ENCODE results near the gene TOR1B.
"Not testable (repeated sequence)": the region's sequence is repeated elsewhere in the genome, so short reads cannot be mapped to it uniquely, and the experiment has no call there.

TOR1B gene

GRCh38 chr9:129776096-129776495, 26.9 kb upstream of the TOR1B start:
- in situ Hi-C loops (cut with HindIII; ENCODE audit: low sequenced_read_pairs), result loop anchor here (5.0 to 10.0 kb wide), 5 partner anchors 46 to 231 kb away; partner anchors contain the start of gene TOR1A

GRCh38 chr9:129776566-129776937, 26.4 kb upstream of the TOR1B start:
- in situ Hi-C loops (cut with HindIII; ENCODE audit: low sequenced_read_pairs), result loop anchor here (5.0 to 10.0 kb wide), 5 partner anchors 46 to 232 kb away; partner anchors contain the start of gene TOR1A

GRCh38 chr9:129776938-129777768, 25.8 kb upstream of the TOR1B start:
- in situ Hi-C loops (cut with HindIII; ENCODE audit: low sequenced_read_pairs), result loop anchor here (5.0 to 10.0 kb wide), 5 partner anchors 45 to 232 kb away; partner anchors contain the start of gene TOR1A

GRCh38 chr9:129777769-129778130, 25.2 kb upstream of the TOR1B start:
- in situ Hi-C loops (cut with HindIII; ENCODE audit: low sequenced_read_pairs), result loop anchor here (5.0 to 10.0 kb wide), 5 partner anchors 45 to 233 kb away; partner anchors contain the start of gene TOR1A

GRCh38 chr9:129778469-129778868, 24.5 kb upstream of the TOR1B start:
- in situ Hi-C loops (cut with HindIII; ENCODE audit: low sequenced_read_pairs), result loop anchor here (5.0 to 10.0 kb wide), 5 partner anchors 44 to 234 kb away; partner anchors contain the start of gene TOR1A

- in situ Hi-C loops (cut with HindIII; ENCODE audit: low sequenced_read_pairs), result loop anchor here (5.0 to 10.0 kb wide), 5 partner anchors 43 to 235 kb away; partner anchors contain the start of gene TOR1A
Observed at GRCh38 chr9:129779560-129780190, 23.3 kb upstream of the TOR1B start.

GRCh38 chr9:129781131-129781530, 21.9 kb upstream of the TOR1B start:
- in situ Hi-C loops (cut with HindIII; ENCODE audit: low sequenced_read_pairs), result no loop called here

GRCh38 chr9:129781981-129782380, 21.0 kb upstream of the TOR1B start:
- in situ Hi-C loops (cut with HindIII; ENCODE audit: low sequenced_read_pairs), result no loop called here

- in situ Hi-C loops (cut with HindIII; ENCODE audit: low sequenced_read_pairs), result no loop called here
Observed at GRCh38 chr9:129783516-129784361, 19.2 kb upstream of the TOR1B start.

- in situ Hi-C loops (cut with HindIII; ENCODE audit: low sequenced_read_pairs), result not testable (repeated sequence)
Observed at GRCh38 chr9:129784970-129785369, 18.0 kb upstream of the TOR1B start.

- in situ Hi-C loops (cut with HindIII; ENCODE audit: low sequenced_read_pairs), result no loop called here
Observed at GRCh38 chr9:129785866-129786265, 17.1 kb upstream of the TOR1B start.

GRCh38 chr9:129786481-129786880, 16.5 kb upstream of the TOR1B start:
- in situ Hi-C loops (cut with HindIII; ENCODE audit: low sequenced_read_pairs), result no loop called here

GRCh38 chr9:129794549-129794948, 8.4 kb upstream of the TOR1B start:
- in situ Hi-C loops (cut with HindIII; ENCODE audit: low sequenced_read_pairs), result no loop called here

- in situ Hi-C loops (cut with HindIII; ENCODE audit: low sequenced_read_pairs), result not testable (repeated sequence)
Observed at GRCh38 chr9:129796029-129796428, 7.0 kb upstream of the TOR1B start.

GRCh38 chr9:129798973-129799372, 4.0 kb upstream of the TOR1B start:
- in situ Hi-C loops (cut with HindIII; ENCODE audit: low sequenced_read_pairs), result no loop called here

- in situ Hi-C loops (cut with HindIII; ENCODE audit: low sequenced_read_pairs), result no loop called here
Observed at GRCh38 chr9:129801504-129801903, 1.5 kb upstream of the TOR1B start.

GRCh38 chr9:129803676-129804060, 684 bp downstream of the TOR1B start:
- in situ Hi-C loops (cut with HindIII; ENCODE audit: low sequenced_read_pairs), result no loop called here

- in situ Hi-C loops (cut with HindIII; ENCODE audit: low sequenced_read_pairs), result no loop called here
Observed at GRCh38 chr9:129806061-129806460, 3.1 kb downstream of the TOR1B start.

- in situ Hi-C loops (cut with HindIII; ENCODE audit: low sequenced_read_pairs), result no loop called here
Observed at GRCh38 chr9:129809346-129809745, 6.4 kb downstream of the TOR1B start.

GRCh38 chr9:129810116-129810515, 7.1 kb downstream of the TOR1B start:
- in situ Hi-C loops (cut with HindIII; ENCODE audit: low sequenced_read_pairs), result no loop called here

GRCh38 chr9:129810788-129811187, 7.8 kb downstream of the TOR1B start:
- in situ Hi-C loops (cut with HindIII; ENCODE audit: low sequenced_read_pairs), result no loop called here

Measured in endothelial cell of hepatic sinusoid (primary cell).